Psoas muscle (tissue), 8 donors: Measurements from ENCODE around the gene AGBL5. TPM values are rescaled to one million over a fixed set of nuclear protein-coding genes. Genes with fewer than 3 reads are reported as not detected.

ENCODE experiments used
- ATAC-seq, 4 donors: fragments of 200-7000 bp; cut with Tn5 transposase; one replicate each; pipeline ENCODE4 v1.9.1; 2020; ENCODE audit warnings: moderate library complexity in 3 of 4, mild to moderate bottlenecking in 2 of 4
- DNase-seq, 2 donors: peaks; one replicate each; pipeline ENCODE4 v3.0.0-alpha.2; 2020
- H3K27ac ChIP-seq: fragments of 200-600 bp; one replicate; pipeline ENCODE4 v1.8.0; 2022
- H3K27me3 ChIP-seq, 3 donors: fragments of 200-600 bp in 1 of 3; one replicate each; pipeline versions ENCODE4 v1.6.1 to v1.8.0; 2013 to 2022; ENCODE audit warnings: low read length in 2 of 3, mild to moderate bottlenecking in 2 of 3, moderate library complexity in 1 of 3; ENCODE audit not compliant: insufficient read depth in 3 of 3
- H3K36me3 ChIP-seq, 2 donors: fragments of 200-600 bp in 1 of 2; one replicate each; pipeline versions ENCODE4 v1.6.1 to v1.8.0; 2013 to 2022; ENCODE audit warnings: low read depth in 1 of 2, mild to moderate bottlenecking in 1 of 2, moderate library complexity in 1 of 2; ENCODE audit not compliant: insufficient read depth in 1 of 2
- H3K4me1 ChIP-seq: fragments of 200-600 bp; one replicate; pipeline ENCODE4 v1.8.0; 2022
- H3K4me3 ChIP-seq: fragments of 200-600 bp; one replicate; pipeline ENCODE4 v1.8.0; 2022; ENCODE audit warnings: mild to moderate bottlenecking
- H3K9me3 ChIP-seq: fragments of 200-600 bp; one replicate; pipeline ENCODE4 v1.8.0; 2022
- WGBS, 3 donors: extraction: QIAGEN DNeasy Blood & Tissue Kit; methylation state at CpG; one replicate each; pipeline versions ENCODE4 v1.1.6 to v1.1.7; 2013; 5-methylcytosine and 5-hydroxymethylcytosine counted together
- intact Hi-C, 2 donors: fragments of 100-400 bp; cut with DNase I; formaldehyde crosslinking; loops; one replicate each; pipeline versions ENCODE4 v1.11.0 to v1.14.2; 2022
- polyA plus RNA-seq, 3 donors: library from polyadenylated mRNA; stranded (reverse); fragments of 200-250 nt; gene quantifications; one replicate each; pipeline ENCODE4 v1.2.3, GENCODE V29; 2013
- total RNA-seq, 4 donors: library from RNA; stranded (reverse); fragmentation: NEBNext Ultra II Directional in 2 of 4; extraction: Animal tissue kit (Norgen Biotek cat#: 25700) in 2 of 4; gene quantifications; one replicate each; pipeline versions ENCODE4 v1.2.1 to v1.2.4, GENCODE V29; 2021 to 2023
- TF ChIP-seq, protein P1 (sequence below): fragments of 200-600 bp; IDR thresholded peaks from one replicate; pipeline ENCODE4 v1.8.0; 2022; ENCODE audit warnings: antibody characterized with exemption
- donor health status: healthy with polysubstance abuse.
- donor health status: DM: no; HTN: no; CAD: no; lungs with moderate emphysema.
- donor health status: Bipolar disorder and iron deficiency.
- donor health status: healthy.
- donor health status: DM: yes; HTN: yes; CAD: no.
- donor health status: DM: no; HTN: no; CAD: no.
- donor health status: DM: no; HTN: no; CAD: no.
- donor health status: DM: yes; HTN: yes; CAD: no.

AGBL5 gene
- total and polyA plus RNA-seq, 7 donors = 3.6 to 8.6 (median 5.5) TPM

DNA sequence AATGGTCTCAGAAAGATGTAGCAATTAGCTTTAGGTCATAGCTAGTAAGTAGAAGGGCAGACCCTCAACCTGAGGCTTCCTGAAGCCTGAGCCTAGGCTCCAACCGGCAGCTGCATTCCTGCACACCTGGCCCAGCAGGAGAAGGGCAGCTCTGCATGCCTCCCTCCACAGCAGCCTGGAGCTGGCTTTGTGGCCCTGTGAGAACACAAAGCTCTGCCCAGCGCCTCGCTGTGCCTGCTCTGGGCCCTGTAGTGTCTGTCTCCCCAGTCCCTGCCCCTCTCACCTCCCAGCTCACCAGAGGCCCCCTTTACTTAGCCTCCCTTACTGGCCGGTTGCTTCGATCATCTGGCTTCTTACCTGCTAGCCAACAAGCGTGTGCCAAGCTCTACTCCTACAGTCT, 12.0 kb upstream of the AGBL5 start:
- intact Hi-C loops = loop anchor here in 1 of 2 donors (5.0 kb wide), 1 partner anchor 43 kb away; no protein-coding TSS in a partner anchor

DNA sequence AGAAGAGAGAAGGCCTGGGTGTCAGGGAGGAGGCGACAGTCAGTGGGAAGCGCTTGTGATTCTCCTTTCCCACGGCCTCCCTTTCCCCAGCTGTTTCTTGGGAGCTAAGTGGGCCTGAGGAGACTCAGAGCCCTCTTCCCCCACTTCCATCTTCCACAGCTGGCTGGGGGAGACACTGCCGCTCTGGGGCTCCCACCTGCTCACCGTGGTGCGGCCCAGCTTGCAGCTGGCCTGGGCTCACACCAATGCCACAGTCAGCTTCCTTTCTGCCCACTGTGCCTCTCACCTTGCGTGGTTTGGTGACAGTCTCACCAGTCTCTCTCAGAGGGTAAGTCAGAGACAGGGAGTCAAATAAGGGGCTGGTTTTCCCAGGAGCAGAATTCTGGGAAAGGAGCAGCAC, 11.6 kb upstream of the AGBL5 start:
- Histone ChIP-seq H3K4me1 (peaks cover 10% of the 10 kb centered on the region), H3K4me3 (no peak overlapping the region), H3K27ac (no peak overlapping the region), H3K9me3 (no peaks in the 10 kb centered on the region), H3K36me3 (peaks cover 10 to 66% of the 10 kb centered on the region in 2 donors), H3K27me3 (no peaks in the 10 kb centered on the region)
- TF ChIP-seq, protein P1, sequence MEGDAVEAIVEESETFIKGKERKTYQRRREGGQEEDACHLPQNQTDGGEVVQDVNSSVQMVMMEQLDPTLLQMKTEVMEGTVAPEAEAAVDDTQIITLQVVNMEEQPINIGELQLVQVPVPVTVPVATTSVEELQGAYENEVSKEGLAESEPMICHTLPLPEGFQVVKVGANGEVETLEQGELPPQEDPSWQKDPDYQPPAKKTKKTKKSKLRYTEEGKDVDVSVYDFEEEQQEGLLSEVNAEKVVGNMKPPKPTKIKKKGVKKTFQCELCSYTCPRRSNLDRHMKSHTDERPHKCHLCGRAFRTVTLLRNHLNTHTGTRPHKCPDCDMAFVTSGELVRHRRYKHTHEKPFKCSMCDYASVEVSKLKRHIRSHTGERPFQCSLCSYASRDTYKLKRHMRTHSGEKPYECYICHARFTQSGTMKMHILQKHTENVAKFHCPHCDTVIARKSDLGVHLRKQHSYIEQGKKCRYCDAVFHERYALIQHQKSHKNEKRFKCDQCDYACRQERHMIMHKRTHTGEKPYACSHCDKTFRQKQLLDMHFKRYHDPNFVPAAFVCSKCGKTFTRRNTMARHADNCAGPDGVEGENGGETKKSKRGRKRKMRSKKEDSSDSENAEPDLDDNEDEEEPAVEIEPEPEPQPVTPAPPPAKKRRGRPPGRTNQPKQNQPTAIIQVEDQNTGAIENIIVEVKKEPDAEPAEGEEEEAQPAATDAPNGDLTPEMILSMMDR = no peak
- intact Hi-C loops = loop anchor here in 1 of 2 donors (5.0 kb wide), 1 partner anchor 42 kb away; no protein-coding TSS in a partner anchor
- ATAC-seq (no peak), DNase-seq (no peak)
- 90 to 92% (median 91%) methylated on average over 6 to 7 of the region's 7 CpGs for WGBS, 3 donors

More for the DNA sequence above, 12.0 kb upstream of the AGBL5 start:
- TF ChIP-seq, protein P1 = no peak
- peaks cover 14% of the 10 kb centered on the region for H3K4me1 ChIP-seq
- H3K9me3 ChIP-seq = no peaks in the 10 kb centered on the region
- no peak overlapping the region for H3K27ac ChIP-seq
- H3K36me3 ChIP-seq = peaks cover 10 to 68% of the 10 kb centered on the region in 2 donors
- no peak overlapping the region for H3K4me3 ChIP-seq
- DNase-seq (no peak), ATAC-seq (no peak)
- H3K27me3 ChIP-seq = no peaks in the 10 kb centered on the region
- WGBS, 3 donors = 91 to 94% (median 92%) methylated on average over 6 of the region's 6 CpGs

DNA sequence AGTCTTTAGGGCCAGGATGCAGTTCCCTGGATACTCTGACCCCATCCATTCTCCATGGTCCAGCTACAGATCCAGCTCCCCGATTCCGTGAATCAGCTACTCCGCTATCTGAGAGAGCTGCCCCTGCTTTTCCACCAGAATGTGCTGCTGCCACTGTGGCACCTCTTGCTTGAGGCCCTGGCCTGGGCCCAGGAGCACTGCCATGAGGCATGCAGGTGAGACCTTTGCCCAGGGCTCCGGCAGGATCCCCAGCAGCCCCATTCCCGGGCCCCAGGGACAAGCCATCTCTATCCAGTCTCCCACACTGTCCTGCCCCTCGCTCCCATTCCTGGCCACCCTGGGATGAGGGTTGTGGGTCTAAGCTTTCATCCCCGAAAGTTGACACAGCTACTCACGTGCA, 11.2 kb upstream of the AGBL5 start:
- 85 to 92% (median 89%) methylated on average over 8 of the region's 8 CpGs for WGBS, 3 donors
- H3K9me3 ChIP-seq = no peaks in the 10 kb centered on the region
- H3K4me1 ChIP-seq = peaks cover 9% of the 10 kb centered on the region
- ATAC-seq (no peak), DNase-seq (no peak)
- H3K27me3 ChIP-seq = no peaks in the 10 kb centered on the region
- H3K27ac ChIP-seq = no peak overlapping the region
- peaks cover 10 to 62% of the 10 kb centered on the region in 2 donors for H3K36me3 ChIP-seq
- TF ChIP-seq, protein P1 = no peak
- intact Hi-C loops = no loop called here
- no peak overlapping the region for H3K4me3 ChIP-seq

GRCh38 chr2:27041752-27042151, 9.7 kb upstream of the AGBL5 start:
- Histone ChIP-seq H3K9me3 (no peaks in the 10 kb centered on the region), H3K27me3 (no peaks in the 10 kb centered on the region), H3K4me1 (peaks cover 9% of the 10 kb centered on the region), H3K27ac (peak overlapping the region; percentile 66), H3K36me3 (peaks cover 4 to 47% of the 10 kb centered on the region in 2 donors), H3K4me3 (no peak overlapping the region)
- intact Hi-C loops = no loop called here
- peak; percentile 83 to 90 (median 88) for ATAC-seq
- peak in 1 of 2 donors; percentile 58 for DNase-seq
- WGBS, 3 donors = 16 to 30% (median 18%) methylated on average over 5 of the region's 5 CpGs
- TF ChIP-seq, protein P1 = no peak

DNA sequence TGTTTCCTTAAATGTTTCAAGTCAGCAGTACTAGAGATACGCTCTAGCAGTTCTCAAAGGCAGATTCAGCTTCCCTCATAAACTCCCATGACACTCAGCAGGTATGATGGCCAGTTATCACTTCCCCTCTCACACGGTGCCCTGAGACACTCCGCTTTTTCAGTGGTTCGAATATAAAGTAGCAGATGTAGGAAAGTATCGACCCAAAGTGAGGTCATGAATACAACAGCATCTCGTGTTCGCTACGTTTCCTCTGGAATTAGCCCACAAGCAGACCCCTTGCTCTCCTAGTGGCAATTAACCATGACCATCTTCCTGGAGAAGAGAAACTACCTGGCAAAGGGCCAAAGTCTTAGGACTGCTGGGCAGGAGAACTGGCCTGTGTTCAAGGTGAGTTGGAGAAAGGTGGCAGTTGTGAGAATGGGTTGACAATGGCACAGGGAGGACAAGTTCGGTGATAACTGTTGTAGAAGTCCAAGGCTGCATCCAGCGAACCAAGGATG, 9.3 kb upstream of the AGBL5 start:
- H3K36me3 ChIP-seq = peaks cover 4 to 43% of the 10 kb centered on the region in 2 donors
- H3K27ac ChIP-seq = peak overlapping the region; percentile 66
- no peaks in the 10 kb centered on the region for H3K27me3 ChIP-seq
- H3K4me1 ChIP-seq = peaks cover 9% of the 10 kb centered on the region
- no peak overlapping the region for H3K4me3 ChIP-seq
- DNase-seq = no peak
- intact Hi-C loops = no loop called here
- TF ChIP-seq, protein P1 = no peak
- peak in 3 of 4 donors; percentile 18 to 38 (median 33) for ATAC-seq
- H3K9me3 ChIP-seq = no peaks in the 10 kb centered on the region
- 66 to 73% (median 67%) methylated on average over 10 of the region's 10 CpGs for WGBS, 3 donors
